ENCODE data around the gene OR5K3.
A peak's percentile ranks its signal among the peaks of the same experiment; 100 is the strongest.
"Not testable (repeated sequence)": the region's sequence is repeated elsewhere in the genome, so short reads cannot be mapped to it uniquely, and the experiment has no call there.

Gene OR5K3

GRCh38 chr3:98390366-98390765, at the start of gene OR5K3:
OR5K3 (plus strand) TSS chr3:98390666; CDS start chr3:98390666, 0 bp downstream.
- no peak for DNase-seq

DNA sequence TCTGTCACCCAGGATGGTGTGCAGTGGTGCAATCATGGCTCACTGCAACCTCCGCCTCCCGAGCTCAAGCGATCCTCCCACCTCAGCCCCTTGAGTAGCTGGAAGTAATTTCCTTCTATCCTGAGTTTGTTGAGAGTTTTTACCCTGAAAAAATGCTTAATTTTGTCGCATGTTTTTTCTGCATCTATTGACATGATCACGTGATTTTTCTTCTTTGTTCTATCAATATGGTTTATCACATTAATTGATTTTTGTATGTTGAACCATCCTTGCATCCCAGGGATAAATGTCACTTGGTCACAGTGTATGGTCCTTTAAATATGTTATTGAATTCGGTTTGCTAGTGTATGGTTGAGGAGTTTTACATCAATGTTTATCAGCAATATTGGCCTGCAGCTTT, 48.7 kb upstream of the OR5K3 start:
- no peak for DNase-seq

GRCh38 chr3:98343647-98344507, 46.6 kb upstream of the OR5K3 start:
- peak; percentile 88 for DNase-seq

DNA sequence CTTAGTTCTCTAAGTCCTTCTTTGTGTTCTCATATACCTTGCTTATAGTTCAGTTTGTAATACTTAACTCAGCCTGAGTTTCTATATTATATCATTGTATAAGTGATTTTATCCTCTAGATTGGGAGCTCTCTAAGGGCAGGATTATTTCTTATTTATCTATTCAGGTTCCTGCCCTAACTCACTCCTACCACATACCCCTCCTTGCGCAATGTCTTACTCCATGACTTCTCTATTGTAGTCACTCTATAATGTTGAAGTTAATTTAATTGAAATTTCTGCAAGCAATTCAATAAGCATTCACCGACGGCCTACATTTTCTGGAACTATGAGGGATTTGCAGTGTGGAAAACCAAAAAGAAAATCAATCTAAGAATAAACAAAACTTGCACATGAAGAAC, 40.4 kb upstream of the OR5K3 start:
- DNase-seq, result no peak

GRCh38 chr3:98353554-98353953, 36.9 kb upstream of the OR5K3 start, which contains the start of gene OR5K4:
OR5K4 (plus strand) TSS chr3:98353854; CDS start chr3:98353854, 0 bp downstream.
- no peak for DNase-seq

- DNase-seq, result no peak
Observed at GRCh38 chr3:98359250-98359649, 31.2 kb upstream of the OR5K3 start.

DNA sequence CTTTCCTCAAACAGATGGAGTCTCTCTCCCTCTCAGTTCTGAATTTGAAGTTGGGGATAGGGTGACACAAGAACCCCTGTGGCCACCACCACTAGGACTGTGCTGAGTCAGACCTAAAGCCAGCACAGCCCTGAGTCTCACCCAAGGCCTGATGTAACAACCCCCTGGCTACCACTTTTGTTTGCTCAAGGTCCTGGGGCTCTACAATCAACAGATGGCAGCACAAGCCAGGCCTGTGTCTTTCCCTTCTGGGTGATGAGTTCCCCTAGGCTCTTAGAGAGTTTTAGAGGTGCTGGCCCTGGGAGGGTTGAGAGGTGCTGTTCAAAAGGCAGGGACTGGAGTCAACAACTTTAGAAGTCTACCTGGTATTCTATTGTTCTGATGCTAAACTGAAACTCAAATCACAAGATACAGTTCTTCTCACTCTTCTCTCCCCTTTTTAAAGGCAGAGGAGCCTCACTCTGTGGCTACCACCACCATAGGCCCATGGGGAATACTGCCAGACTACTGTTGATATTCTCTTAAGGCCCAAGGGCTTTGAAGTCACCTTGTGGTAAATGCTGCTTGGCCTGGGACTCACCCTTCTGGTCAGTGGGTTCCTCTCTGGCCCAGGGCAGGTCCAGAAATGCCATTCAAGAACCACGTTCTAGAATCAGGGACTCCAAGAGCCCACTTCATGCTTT, 30.3 kb upstream of the OR5K3 start:
- DNase-seq, result no peak

GRCh38 chr3:98360681-98361080, 29.8 kb upstream of the OR5K3 start:
- DNase-seq, result no peak

GRCh38 chr3:98361289-98361688, 29.2 kb upstream of the OR5K3 start:
- no peak for DNase-seq

DNA sequence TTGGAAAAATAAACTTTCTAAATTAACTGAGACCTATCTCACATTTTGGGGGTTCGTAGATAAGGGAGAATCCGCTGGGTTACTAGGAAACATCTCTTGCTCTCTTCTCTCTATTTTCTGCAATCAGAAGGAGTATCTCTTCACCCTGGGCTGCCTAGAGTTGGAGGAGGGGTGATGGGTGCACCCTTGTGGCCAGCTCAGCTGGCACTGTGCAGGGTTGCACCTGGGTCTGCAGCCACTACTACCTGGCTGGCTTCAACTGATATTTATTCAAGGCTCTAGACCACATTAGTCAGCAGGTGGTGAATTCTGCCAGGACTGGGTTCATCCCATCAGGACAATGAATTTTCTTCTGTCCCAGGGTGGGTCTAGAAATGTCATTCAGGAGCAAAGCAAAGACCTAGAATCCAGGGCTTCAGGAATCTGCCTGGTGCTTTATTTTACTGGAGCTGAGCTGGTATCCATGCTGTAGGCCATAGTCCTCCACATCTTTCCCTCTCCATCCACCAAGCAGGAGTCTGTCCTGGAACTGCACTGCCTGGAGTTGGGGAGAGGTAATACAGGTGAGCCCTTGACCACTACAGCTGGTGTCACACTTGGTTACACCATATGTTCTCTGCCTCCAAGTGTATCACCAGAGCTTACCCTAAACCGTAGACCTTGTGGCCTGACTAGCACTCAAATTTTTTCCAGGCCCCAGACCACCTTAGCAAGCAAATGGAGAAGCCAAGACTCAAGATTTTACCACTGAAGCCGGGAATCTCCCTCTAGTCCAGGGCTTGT, 22.8 kb upstream of the OR5K3 start:
- no peak for DNase-seq

DNA sequence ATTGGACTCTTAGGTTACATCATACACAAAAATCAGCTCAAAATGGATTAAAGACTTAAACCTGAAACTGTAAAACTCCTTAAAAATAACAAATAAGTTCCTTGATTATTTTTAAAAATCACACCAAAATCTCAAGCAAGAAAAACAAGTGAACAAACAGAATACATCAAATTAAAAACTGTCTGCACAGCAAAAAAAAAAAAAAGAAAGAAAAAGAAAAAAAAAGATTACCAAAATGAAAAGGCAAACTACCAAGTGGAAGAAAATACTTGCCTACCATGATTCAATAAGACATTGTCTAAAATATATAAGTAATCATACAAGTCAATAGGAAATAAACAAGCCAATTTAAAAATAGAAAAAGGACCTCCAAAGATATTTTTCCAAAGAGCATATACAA, 19.3 kb upstream of the OR5K3 start:
- DNase-seq, result no peak

- DNase-seq, result no peak
Observed at GRCh38 chr3:98371853-98372252, 18.6 kb upstream of the OR5K3 start.

- DNase-seq, result no peak
Observed at GRCh38 chr3:98372445-98372844, 18.0 kb upstream of the OR5K3 start.

DNA sequence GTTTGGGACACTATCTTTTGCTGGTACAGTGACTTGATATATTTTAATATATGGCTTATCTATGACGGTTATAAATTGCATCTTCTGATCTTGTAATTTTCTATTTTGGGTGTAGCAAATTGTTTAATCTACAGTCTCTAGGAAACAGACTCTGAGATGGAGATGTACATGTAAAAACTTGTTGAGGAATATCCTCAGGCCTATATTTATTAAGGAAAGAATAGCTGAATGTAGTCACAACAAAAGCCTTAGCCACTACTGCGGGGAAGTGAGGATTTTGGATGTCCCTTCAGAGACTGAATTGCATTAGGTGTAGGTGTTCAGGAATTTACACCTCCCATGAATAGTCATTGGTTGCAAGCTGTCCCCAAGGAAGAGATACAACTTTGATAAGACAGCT, 13.8 kb upstream of the OR5K3 start:
- DNase-seq, result no peak

DNA sequence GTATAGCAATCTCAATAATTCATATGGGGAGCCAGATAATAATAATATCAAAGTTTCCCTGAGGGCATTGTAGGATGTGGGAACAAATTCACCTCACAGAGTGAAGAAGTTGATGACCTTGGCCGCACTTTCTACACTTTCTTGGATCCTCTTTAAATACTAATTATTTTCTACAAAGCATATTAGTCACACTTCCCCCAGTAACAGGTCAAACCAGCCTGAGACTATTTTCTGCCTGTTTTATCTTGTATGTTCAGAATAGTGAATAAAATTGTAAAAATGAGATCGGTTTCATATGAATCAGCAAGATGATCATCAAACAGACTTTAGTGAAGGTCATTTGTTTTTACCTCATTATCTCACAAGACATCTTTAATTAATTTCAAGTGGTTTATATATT, 2.3 kb upstream of the OR5K3 start:
- DNase-seq, result no peak

DNA sequence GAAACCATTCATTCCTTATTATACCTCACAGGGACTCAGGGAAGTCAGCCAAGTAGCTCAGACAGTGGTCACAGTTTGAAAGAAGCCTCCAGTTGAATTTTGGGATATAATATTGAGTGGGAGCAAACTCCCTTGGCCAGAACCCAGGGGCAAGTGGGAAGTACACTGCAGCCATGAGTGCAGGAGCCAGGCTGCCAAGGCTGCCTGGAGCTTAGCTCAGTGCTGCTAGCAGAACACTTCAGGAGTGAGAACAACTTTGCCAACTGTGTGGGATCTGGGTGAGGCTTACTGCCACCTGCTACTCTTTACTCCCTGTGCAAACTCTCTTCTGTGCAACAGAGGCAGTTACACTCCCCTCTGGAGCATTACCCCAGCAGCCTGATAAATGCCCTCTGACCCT, 4.6 kb downstream of the OR5K3 start:
- DNase-seq, result no peak

GRCh38 chr3:98396482-98396881, 6.0 kb downstream of the OR5K3 start:
- DNase-seq, result not testable (repeated sequence)

DNA sequence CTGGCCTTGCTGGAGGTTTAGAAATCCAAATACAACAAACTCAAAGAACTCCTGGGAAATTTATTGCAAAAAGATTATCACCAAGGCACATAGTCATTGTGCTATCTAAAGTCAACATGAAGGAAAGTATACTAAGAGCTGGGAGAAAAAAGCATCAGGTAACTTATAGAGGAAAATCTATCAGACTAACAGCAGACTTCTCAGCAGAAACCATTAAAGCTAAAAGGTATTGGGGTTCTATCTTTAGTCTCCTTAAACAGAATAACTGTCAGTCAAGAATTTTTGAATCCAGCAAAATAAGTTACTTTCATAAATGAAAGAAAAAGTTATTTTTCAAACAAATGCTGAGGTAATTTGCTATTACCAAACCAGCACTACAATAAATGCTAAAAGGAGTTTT, 8.0 kb downstream of the OR5K3 start:
- no peak for DNase-seq

GRCh38 chr3:98402507-98402906, 12.0 kb downstream of the OR5K3 start:
- DNase-seq, result no peak

GRCh38 chr3:98404010-98404409, 13.5 kb downstream of the OR5K3 start:
- no peak for DNase-seq

DNA sequence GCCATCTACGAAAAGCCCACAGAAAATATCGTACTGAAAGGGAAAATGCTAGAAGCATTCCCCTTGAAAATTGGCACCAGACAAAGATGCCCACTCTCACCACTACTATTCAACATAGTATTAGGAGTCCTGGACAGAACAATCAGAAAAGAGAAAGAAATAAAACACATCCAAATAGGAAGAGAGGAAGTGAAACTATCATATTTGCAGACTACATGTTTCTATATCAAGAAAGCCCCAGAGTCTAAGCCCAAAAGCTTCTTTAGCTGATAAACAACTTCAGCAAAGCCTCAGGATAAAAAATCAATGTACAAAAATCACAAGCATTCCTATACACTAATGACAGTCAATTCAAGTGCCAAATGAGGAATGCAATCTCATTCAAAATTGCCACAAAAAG, 15.6 kb downstream of the OR5K3 start:
- no peak for DNase-seq

DNA sequence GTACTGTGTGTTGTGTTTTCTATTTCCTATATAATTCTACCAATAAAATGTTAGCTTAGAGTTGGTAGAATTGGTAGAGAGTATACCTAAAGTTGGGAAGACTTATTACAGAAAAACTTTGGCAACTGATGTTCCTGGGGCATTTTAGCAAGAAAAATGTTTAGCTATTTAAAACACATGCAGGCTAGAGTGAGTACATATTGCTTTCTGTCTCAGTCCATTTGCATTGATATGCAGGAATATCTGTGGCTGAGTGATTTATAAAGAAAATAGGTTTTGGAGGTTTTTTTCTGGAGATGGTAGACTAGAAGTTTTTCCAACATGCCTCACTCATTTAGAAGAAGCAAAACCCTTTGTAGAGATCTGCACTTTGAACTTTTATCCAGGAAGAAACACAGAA, 42.1 kb downstream of the OR5K3 start:
- no peak for DNase-seq

GRCh38 chr3:98433764-98434163, 43.3 kb downstream of the OR5K3 start:
- DNase-seq, result no peak

DNA sequence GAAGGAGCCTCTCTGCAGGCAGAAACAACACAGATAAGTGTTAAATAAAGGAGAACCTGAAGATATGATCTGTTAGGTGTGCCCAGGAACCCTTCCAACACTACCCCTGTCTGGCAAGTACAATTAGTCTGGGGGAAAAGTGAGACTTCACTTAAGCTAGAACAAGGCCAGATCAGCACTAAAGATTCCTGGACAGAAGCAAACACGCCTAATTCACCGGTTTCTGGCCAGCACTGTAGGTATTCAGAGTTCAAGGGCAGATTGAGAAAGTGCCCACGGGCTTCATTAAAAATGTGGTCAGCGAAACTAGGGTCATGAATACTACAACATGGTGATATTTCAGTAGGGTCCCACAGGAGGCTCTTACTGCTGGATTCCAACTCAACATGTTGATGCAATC, 43.9 kb downstream of the OR5K3 start:
- DNase-seq, result no peak

All from NCI-H82 (cell line).